SK-N-SH (cell line): ENCODE results near the gene AHCYL2. TPM values are rescaled to one million over a fixed set of nuclear protein-coding genes. Genes with fewer than 3 reads are reported as not detected.

Experiments used
- CTCF ChIA-PET: fragments of 300-600, 350-600 bp; formaldehyde crosslinking; extraction: SDS; loops from one replicate; lab custom pipeline; 2021; lab: Yijun Ruan, JAX
- POLR2A ChIA-PET: fragments of 350-600 bp; sonication (Branson Sonifier 250); formaldehyde crosslinking; extraction: SDS; loops from one replicate; lab custom pipeline; 2020; ENCODE audit warnings: antibody characterized with exemption, inconsistent platforms; lab: Yijun Ruan, JAX
- DNase-seq: peaks from one replicate; pipeline ENCODE4 v3.0.0; 2012
- H2AFZ ChIP-seq: fragments of 200-600 bp; sonication (generic); 2 replicates; pipeline ENCODE4 v1.8.1; 2016; ENCODE audit warnings: antibody characterized with exemption, mild to moderate bottlenecking, low read depth
- H3F3A ChIP-seq: fragments of 200-600 bp; sonication (generic); replicated peaks from 2 replicates; pipeline ENCODE3; 2016; ENCODE audit warnings: antibody characterized with exemption, mild to moderate bottlenecking; ENCODE audit not compliant: insufficient read depth
- H3K27ac ChIP-seq, 2 experiments: fragments of 200-500 bp in 1 of 2; fragments of 200-600 bp in 1 of 2; sonication (Bioruptor generic) in 1 of 2; sonication (generic), shearing (Covaris generic) in 1 of 2; 2 replicates each; pipeline versions ENCODE4 v1.5.1 to v1.6.1; 2014 to 2016; ENCODE audit warnings: low read depth in 2 of 2, inconsistent platforms in 1 of 2, low read length in 1 of 2, mild to moderate bottlenecking in 1 of 2, mixed read lengths in 1 of 2
- H3K27me3 ChIP-seq: fragments of 200-600 bp; sonication (generic), shearing (Covaris generic); 2 replicates; pipeline ENCODE4 v1.6.1; 2016; ENCODE audit warnings: mixed run types; ENCODE audit not compliant: insufficient read depth
- H3K36me3 ChIP-seq, 2 experiments: fragments of 200-500 bp in 1 of 2; fragments of 200-600 bp in 1 of 2; sonication (Bioruptor generic) in 1 of 2; sonication (generic) in 1 of 2; replicated peaks in 1 of 2; 2 replicates each; pipeline versions ENCODE3 to v1.5.1; 2014 to 2016; ENCODE audit warnings: low read length in 1 of 2, mild to moderate bottlenecking in 1 of 2; ENCODE audit not compliant: insufficient read depth in 2 of 2, control insufficient read depth in 1 of 2
- H3K4me1 ChIP-seq, 2 experiments: fragments of 200-500 bp in 1 of 2; fragments of 200-600 bp in 1 of 2; sonication (Bioruptor generic) in 1 of 2; sonication (generic), shearing (Covaris generic) in 1 of 2; 2 replicates each; pipeline versions ENCODE4 v1.5.1 to v1.6.1; 2014 to 2016; ENCODE audit warnings: low read depth in 1 of 2, low read length in 1 of 2, mixed run types in 1 of 2; ENCODE audit not compliant: insufficient read depth in 2 of 2, control insufficient read depth in 1 of 2
- H3K4me2 ChIP-seq: fragments of 200-600 bp; sonication (generic), shearing (Covaris generic); 2 replicates; pipeline ENCODE4 v1.6.1; 2017; ENCODE audit warnings: mixed run types
- H3K4me3 ChIP-seq, 2 experiments: fragments of 200-500 bp in 1 of 2; fragments of 200-600 bp in 1 of 2; sonication (Bioruptor generic) in 1 of 2; sonication (generic), shearing (Covaris generic) in 1 of 2; 2 replicates each; pipeline versions ENCODE4 v1.5.1 to v1.8.1; 2014 to 2016; ENCODE audit warnings: low read depth in 2 of 2, inconsistent platforms in 1 of 2, low read length in 1 of 2, mild to moderate bottlenecking in 1 of 2, mixed read lengths in 1 of 2, moderate library complexity in 1 of 2
- H3K79me2 ChIP-seq: fragments of 200-600 bp; sonication (generic); 2 replicates; pipeline ENCODE4 v1.8.1; 2017; ENCODE audit warnings: mild to moderate bottlenecking; ENCODE audit not compliant: insufficient read depth
- H3K9ac ChIP-seq: fragments of 200-600 bp; sonication (generic); 2 replicates; pipeline ENCODE4 v1.6.1; 2017; ENCODE audit warnings: mixed run types
- H3K9me2 ChIP-seq: fragments of 200-600 bp; sonication (generic); 2 replicates; pipeline ENCODE4 v1.6.1; 2017; ENCODE audit warnings: mixed run types
- H3K9me3 ChIP-seq: fragments of 200-600 bp; sonication (generic); 2 replicates; pipeline ENCODE4 v1.6.1; 2017; ENCODE audit warnings: mixed run types, mild to moderate bottlenecking, moderate library complexity
- H4K20me1 ChIP-seq: fragments of 200-600 bp; sonication (generic); 2 replicates; pipeline ENCODE4 v1.6.1; 2017; ENCODE audit warnings: mild to moderate bottlenecking, mixed run types; ENCODE audit not compliant: insufficient read depth
- ELF1 ChIP-seq: IDR thresholded peaks from 2 replicates; pipeline ENCODE4 v1.4.0; 2012
- EP300 ChIP-seq, 2 experiments: IDR thresholded peaks; 2 replicates each; pipeline versions ENCODE4 v1.4.0 to v1.6.1; 2012; ENCODE audit warnings: borderline replicate concordance in 1 of 2, low read depth in 1 of 2, low read length in 1 of 2
- FOSL2 ChIP-seq: IDR thresholded peaks from 2 replicates; pipeline ENCODE4 v1.4.0; 2012; ENCODE audit warnings: low read depth, mild to moderate bottlenecking, moderate library complexity, borderline replicate concordance
- FOXJ3 ChIP-seq: sonication (generic); formaldehyde crosslinking; IDR thresholded peaks from 2 replicates; pipeline ENCODE4 v1.5.1; 2020; ENCODE audit warnings: mild to moderate bottlenecking, missing genetic modification reagents
- GATA2 ChIP-seq: sonication (generic); formaldehyde crosslinking; IDR thresholded peaks from 2 replicates; pipeline ENCODE4 v1.5.0; 2020; ENCODE audit warnings: mild to moderate bottlenecking, missing genetic modification reagents
- MEF2A ChIP-seq: IDR thresholded peaks from 2 replicates; pipeline ENCODE4 v1.4.0; 2012; ENCODE audit warnings: low read depth, borderline replicate concordance
- MXI1 ChIP-seq: IDR thresholded peaks from 2 replicates; pipeline ENCODE4 v1.6.1; 2012; ENCODE audit warnings: mild to moderate bottlenecking, low read depth, low read length, improper control_type of control experiment
- POLR2AphosphoS5 ChIP-seq: IDR thresholded peaks from 2 replicates; pipeline ENCODE4 v1.6.1; 2012; ENCODE audit warnings: low read depth, low read length
- RCOR1 ChIP-seq: fragments of 150-350 bp; IDR thresholded peaks from 2 replicates; pipeline ENCODE4 v1.6.1; 2017; ENCODE audit warnings: antibody characterized with exemption, low read length
- SMC3 ChIP-seq: IDR thresholded peaks from 2 replicates; pipeline ENCODE4 v1.6.1; 2012; ENCODE audit warnings: low read depth, low read length, improper control_type of control experiment
- TCF12 ChIP-seq: IDR thresholded peaks from 2 replicates; pipeline ENCODE4 v1.4.0; 2012
- USF1 ChIP-seq: IDR thresholded peaks from 2 replicates; pipeline ENCODE4 v1.4.0; 2012; ENCODE audit warnings: low read depth, borderline replicate concordance
- ZBTB33 ChIP-seq: IDR thresholded peaks from 2 replicates; pipeline ENCODE4 v1.4.0; 2012; ENCODE audit warnings: low read depth, borderline replicate concordance
- WGBS: methylation state at CpG from one replicate; pipeline ENCODE4 v1.1.6; 2017; ENCODE audit warnings: low lambda C conversion rate; 5-methylcytosine and 5-hydroxymethylcytosine counted together
- polyA plus RNA-seq, 3 experiments: library from polyadenylated mRNA; depleted of rRNA; stranded (reverse); fragments of >200 nt; gene quantifications; 2 replicates each; pipeline ENCODE4 v1.2.3, GENCODE V29; 2012
- TF ChIP-seq, protein P1 (sequence below): IDR thresholded peaks from 2 replicates; pipeline ENCODE4; 2012

The AHCYL2 gene
- polyA plus RNA-seq, 1 of the 3 experiments (the other 2 are of a cell fraction): 20.4 TPM

- no peak for TF ChIP-seq ZBTB33
- TF ChIP-seq USF1: no peak
- TF ChIP-seq MEF2A: no peak
- no peak for TF ChIP-seq EP300 (IDR thresholded peaks at IDR 0.05; ENCODE audit: borderline replicate concordance in 1 of 2, low read depth in 1 of 2, low read length in 1 of 2)
- no peak for TF ChIP-seq TCF12
Measured at GRCh38 chr7:129292861-129293260, 68.0 kb downstream of the AHCYL2 start (continued).

GRCh38 chr7:129295015-129295423 is 70.2 kb downstream of the AHCYL2 start:
- Histone ChIP-seq H3K79me2 (no peaks in the 10 kb centered on the region), H3K4me3 (no peak overlapping the region), H2AFZ (no peak overlapping the region), H3K4me2 (no peak overlapping the region), H3K4me1 (no peaks in the 10 kb centered on the region), H3K36me3 (no peaks in the 10 kb centered on the region), H3K9me3 (no peaks in the 10 kb centered on the region), H3K9me2 (no peaks in the 10 kb centered on the region), H3K27ac (no peak overlapping the region; a peak in 1 of 4 replicates), H4K20me1 (no peaks in the 10 kb centered on the region), H3F3A (peaks cover 17% of the 10 kb centered on the region), H3K9ac (no peak overlapping the region), H3K27me3 (no peaks in the 10 kb centered on the region)
- DNase-seq: no peak
- CTCF ChIA-PET: interaction anchor here (0.6 to 8.1 kb wide), 9 partner anchors 11 to 1349 kb away, joined by 3 to 363 read pairs (median 3); partner anchors contain the start of gene AHCYL2
- TF ChIP-seq TCF12 (no peak), POLR2AphosphoS5 (no peak), USF1 (no peak), SMC3 (no peak), FOSL2 (0 out of 2 replicates have a peak, but pooled peaks have one; percentile 9), FOXJ3 (no peak), EP300 (IDR thresholded peaks at IDR 0.05; ENCODE audit: borderline replicate concordance in 1 of 2, low read depth in 1 of 2, low read length in 1 of 2) (no peak), GATA2 (CRISPR knock-in tag) (no peak), ELF1 (no peak), RCOR1 (no peak), MXI1 (no peak)
- TF ChIP-seq, protein P1, sequence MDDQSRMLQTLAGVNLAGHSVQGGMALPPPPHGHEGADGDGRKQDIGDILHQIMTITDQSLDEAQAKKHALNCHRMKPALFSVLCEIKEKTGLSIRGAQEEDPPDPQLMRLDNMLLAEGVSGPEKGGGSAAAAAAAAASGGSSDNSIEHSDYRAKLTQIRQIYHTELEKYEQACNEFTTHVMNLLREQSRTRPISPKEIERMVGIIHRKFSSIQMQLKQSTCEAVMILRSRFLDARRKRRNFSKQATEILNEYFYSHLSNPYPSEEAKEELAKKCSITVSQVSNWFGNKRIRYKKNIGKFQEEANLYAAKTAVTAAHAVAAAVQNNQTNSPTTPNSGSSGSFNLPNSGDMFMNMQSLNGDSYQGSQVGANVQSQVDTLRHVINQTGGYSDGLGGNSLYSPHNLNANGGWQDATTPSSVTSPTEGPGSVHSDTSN: peak; percentile 40; the same call in 1 of the 2 replicates
- POLR2A ChIA-PET: no interaction called here
- 64% methylated on average over 2 of the region's 2 CpGs for WGBS
